Mesenchymal stem cell (in vitro differentiated cells and primary cell): ENCODE measurements around the gene PACRGL.
A peak's percentile ranks its signal among the peaks of the same experiment; 100 is the strongest.
"Not testable (repeated sequence)": the region's sequence is repeated elsewhere in the genome, so short reads cannot be mapped to it uniquely, and the experiment has no call there.

ENCODE experiments used
- DNase-seq: peaks from one replicate; pipeline ENCODE4 v3.0.0-alpha.2; 2013
- H2AFZ ChIP-seq: one replicate; pipeline ENCODE4 v1.6.1; 2013; ENCODE audit warnings: low read depth, mild to moderate bottlenecking, control low read depth, inconsistent platforms, low read length, moderate library complexity
- H2AK5ac ChIP-seq: 2 replicates; pipeline ENCODE4 v1.6.1; 2013; ENCODE audit warnings: low read length, moderate library complexity, mild to moderate bottlenecking, inconsistent platforms; ENCODE audit not compliant: severe bottlenecking
- H2BK120ac ChIP-seq: one replicate; pipeline ENCODE4 v1.6.1; 2013; ENCODE audit warnings: low read depth, mild to moderate bottlenecking, inconsistent platforms, low read length, moderate library complexity
- H2BK12ac ChIP-seq, 2 experiments: one replicate each; pipeline ENCODE4 v1.6.1; 2013; ENCODE audit warnings: inconsistent platforms in 2 of 2, low read length in 2 of 2, mild to moderate bottlenecking in 2 of 2, moderate library complexity in 2 of 2, control low read depth in 1 of 2
- H2BK15ac ChIP-seq: one replicate; pipeline ENCODE4 v1.6.1; 2013; ENCODE audit warnings: mild to moderate bottlenecking, low read depth, inconsistent platforms; ENCODE audit not compliant: poor library complexity, severe bottlenecking
- H2BK5ac ChIP-seq: 2 replicates; pipeline ENCODE4 v1.6.1; 2013; ENCODE audit warnings: low read depth, mild to moderate bottlenecking, low read length, control low read depth, inconsistent platforms; ENCODE audit not compliant: poor library complexity, severe bottlenecking
- H3K14ac ChIP-seq, 2 experiments: one replicate each; pipeline ENCODE4 v1.6.1; 2013; ENCODE audit warnings: inconsistent platforms in 2 of 2, low read length in 2 of 2, control low read depth in 1 of 2, mild to moderate bottlenecking in 1 of 2, moderate library complexity in 1 of 2
- H3K18ac ChIP-seq, 2 experiments: one replicate each; pipeline ENCODE4 v1.6.1; 2013; ENCODE audit warnings: inconsistent platforms in 2 of 2, low read length in 2 of 2, control low read depth in 1 of 2, low read depth in 1 of 2, mild to moderate bottlenecking in 1 of 2
- H3K23ac ChIP-seq, 2 experiments: one replicate each; pipeline ENCODE4 v1.6.1; 2013; ENCODE audit warnings: inconsistent platforms in 2 of 2, low read length in 2 of 2, mild to moderate bottlenecking in 2 of 2, moderate library complexity in 2 of 2, control low read depth in 1 of 2
- H3K27ac ChIP-seq: 2 replicates; pipeline ENCODE4 v1.5.1; 2013; ENCODE audit warnings: mild to moderate bottlenecking, moderate library complexity, low read length, control low read depth, inconsistent platforms; ENCODE audit not compliant: poor library complexity, severe bottlenecking
- H3K27me3 ChIP-seq, 2 experiments: 2 replicates each; pipeline versions ENCODE4 v1.6.1 to v1.7.0; 2013; ENCODE audit warnings: low read length in 2 of 2, mild to moderate bottlenecking in 2 of 2, moderate library complexity in 2 of 2, control low read depth in 1 of 2, inconsistent platforms in 1 of 2; ENCODE audit not compliant: control insufficient read depth in 1 of 2, insufficient read depth in 1 of 2
- H3K36me3 ChIP-seq, 2 experiments: 2 replicates each; pipeline versions ENCODE4 v1.6.1 to v1.7.0; 2013; ENCODE audit warnings: low read length in 2 of 2, control low read depth in 1 of 2, inconsistent platforms in 1 of 2, low read depth in 1 of 2, mild to moderate bottlenecking in 1 of 2; ENCODE audit not compliant: insufficient read depth in 2 of 2, control insufficient read depth in 1 of 2
- H3K4ac ChIP-seq, 2 experiments: one replicate each; pipeline ENCODE4 v1.6.1; 2013; ENCODE audit warnings: inconsistent platforms in 2 of 2, low read length in 2 of 2, mild to moderate bottlenecking in 2 of 2, moderate library complexity in 2 of 2, control low read depth in 1 of 2, low read depth in 1 of 2
- H3K4me1 ChIP-seq: 2 replicates; pipeline ENCODE4 v1.6.1; 2013; ENCODE audit warnings: low read depth, low read length, control low read depth; ENCODE audit not compliant: control insufficient read depth, insufficient read depth
- H3K4me2 ChIP-seq: 2 replicates; pipeline ENCODE4 v1.6.1; 2013; ENCODE audit warnings: low read length, mild to moderate bottlenecking, inconsistent platforms; ENCODE audit not compliant: poor library complexity, severe bottlenecking
- H3K4me3 ChIP-seq, 2 experiments: 2 replicates each; pipeline versions ENCODE4 v1.5.1 to v1.7.0; 2013; ENCODE audit warnings: low read length in 2 of 2, mild to moderate bottlenecking in 2 of 2, control low read depth in 1 of 2, low read depth in 1 of 2; ENCODE audit not compliant: insufficient read depth in 1 of 2
- H3K79me1 ChIP-seq: replicated peaks from 2 replicates; pipeline ENCODE4 v1.6.1; 2013; ENCODE audit warnings: mild to moderate bottlenecking, control low read depth, low read length, inconsistent platforms; ENCODE audit not compliant: poor library complexity, severe bottlenecking
- H3K9ac ChIP-seq: 2 replicates; pipeline ENCODE4 v1.7.0; 2013; ENCODE audit warnings: mild to moderate bottlenecking, low read length, moderate library complexity
- H3K9me3 ChIP-seq: 2 replicates; pipeline ENCODE4 v1.7.0; 2013; ENCODE audit warnings: mild to moderate bottlenecking, low read length; ENCODE audit not compliant: control insufficient read depth
- H4K8ac ChIP-seq: one replicate; pipeline ENCODE4 v1.6.1; 2013; ENCODE audit warnings: inconsistent platforms, mild to moderate bottlenecking, low read length, moderate library complexity
- H4K91ac ChIP-seq: one replicate; pipeline ENCODE4 v1.6.1; 2013; ENCODE audit warnings: mild to moderate bottlenecking, low read length, inconsistent platforms
- WGBS: methylation state at CpG from one replicate; pipeline ENCODE4 v1.1.7; 2013; ENCODE audit warnings: mixed read lengths; 5-methylcytosine and 5-hydroxymethylcytosine counted together

Gene PACRGL

GRCh38 chr4:20746000-20746399, 45.7 kb downstream of the PACRGL start:
- H3K9me3 ChIP-seq, H4K8ac ChIP-seq, H4K91ac ChIP-seq, H3K4me3 ChIP-seq, H2AK5ac ChIP-seq, H3K27me3 ChIP-seq, H2BK5ac ChIP-seq, DNase-seq, H3K14ac ChIP-seq, H2BK15ac ChIP-seq, H2BK12ac ChIP-seq, H3K4ac ChIP-seq, H3K18ac ChIP-seq, H3K4me1 ChIP-seq, H2AFZ ChIP-seq, H3K27ac ChIP-seq, H3K23ac ChIP-seq, H2BK120ac ChIP-seq, H3K9ac ChIP-seq, H3K36me3 ChIP-seq, H3K79me1 ChIP-seq, H3K4me2 ChIP-seq: not testable (repeated sequence)
- 97% methylated on average over 4 of the region's 4 CpGs for WGBS

GRCh38 chr4:20752641-20753040, 52.4 kb downstream of the PACRGL start:
- Histone ChIP-seq H3K4ac (no peak overlapping the region), H3K4me3 (no peak overlapping the region), H3K36me3 (peaks cover 0 to 20% of the 10 kb centered on the region in 2 experiments)

GRCh38 chr4:20754036-20754435, 53.8 kb downstream of the PACRGL start:
- peaks cover 0 to 20% of the 10 kb centered on the region in 2 experiments for H3K36me3 ChIP-seq
- H3K18ac ChIP-seq, result no peak overlapping the region
- 71% methylated on average over 1 of the region's 1 CpG for WGBS
- no peaks in the 10 kb centered on the region for H3K4me1 ChIP-seq
- H3K9me3 ChIP-seq, result no peaks in the 10 kb centered on the region
- no peak overlapping the region for H2BK12ac ChIP-seq
- no peak overlapping the region for H2BK5ac ChIP-seq
- H3K27me3 ChIP-seq, result no peaks in the 10 kb centered on the region
- H2BK15ac ChIP-seq, result no peak overlapping the region
- no peak overlapping the region for H4K8ac ChIP-seq
- H3K4me2 ChIP-seq, result no peak overlapping the region
- H2BK120ac ChIP-seq, result no peak overlapping the region
- H3K4ac ChIP-seq, result no peak overlapping the region
- no peak overlapping the region for H2AFZ ChIP-seq
- no peak overlapping the region for H3K27ac ChIP-seq
- H2AK5ac ChIP-seq, result no peak overlapping the region
- H4K91ac ChIP-seq, result no peak overlapping the region
- H3K23ac ChIP-seq, result no peak overlapping the region
- no peak overlapping the region for H3K14ac ChIP-seq
- no peak for DNase-seq
- no peak overlapping the region for H3K9ac ChIP-seq
- H3K4me3 ChIP-seq, result no peak overlapping the region
- H3K79me1 ChIP-seq, result no peaks in the 10 kb centered on the region

More at GRCh38 chr4:20752641-20753040, 52.4 kb downstream of the PACRGL start:
- no peak overlapping the region for H2BK120ac ChIP-seq
- H4K91ac ChIP-seq, result no peak overlapping the region
- H2AK5ac ChIP-seq, result no peak overlapping the region
- no peak overlapping the region for H4K8ac ChIP-seq
- no peak overlapping the region for H2BK15ac ChIP-seq
- H3K18ac ChIP-seq, result no peak overlapping the region
- H3K23ac ChIP-seq, result no peak overlapping the region
- peak; percentile 38 for DNase-seq
- H3K4me2 ChIP-seq, result no peak overlapping the region
- H3K14ac ChIP-seq, result no peak overlapping the region
- no peak overlapping the region for H3K27ac ChIP-seq
- no peak overlapping the region for H2AFZ ChIP-seq
- no peak overlapping the region for H2BK12ac ChIP-seq
- no peak overlapping the region for H3K9ac ChIP-seq
- no peaks in the 10 kb centered on the region for H3K9me3 ChIP-seq
- no peaks in the 10 kb centered on the region for H3K79me1 ChIP-seq
- no peak overlapping the region for H2BK5ac ChIP-seq
- H3K4me1 ChIP-seq, result no peaks in the 10 kb centered on the region
- H3K27me3 ChIP-seq, result no peaks in the 10 kb centered on the region
- no CpG with 5 or more reads among the region's 3 CpGs for WGBS

- H3K23ac ChIP-seq, result no peak overlapping the region
- H2AFZ ChIP-seq, result no peak overlapping the region
- H3K27ac ChIP-seq, result no peak overlapping the region
- H2BK5ac ChIP-seq, result no peak overlapping the region
- H3K36me3 ChIP-seq, result no peaks in the 10 kb centered on the region
- no peak overlapping the region for H3K4me3 ChIP-seq
- H3K4ac ChIP-seq, result no peak overlapping the region
- no peak for DNase-seq
- H2BK120ac ChIP-seq, result no peak overlapping the region
- H2BK12ac ChIP-seq, result no peak overlapping the region
- WGBS, result no CpG with 5 or more reads among the region's 2 CpGs
- no peak overlapping the region for H3K9ac ChIP-seq
- no peak overlapping the region for H4K8ac ChIP-seq
- H2AK5ac ChIP-seq, result no peak overlapping the region
- H3K18ac ChIP-seq, result no peak overlapping the region
- peaks cover 2% of the 10 kb centered on the region for H3K4me1 ChIP-seq
- H3K4me2 ChIP-seq, result no peak overlapping the region
- H2BK15ac ChIP-seq, result no peak overlapping the region
- no peaks in the 10 kb centered on the region for H3K79me1 ChIP-seq
- no peaks in the 10 kb centered on the region for H3K27me3 ChIP-seq
- H3K14ac ChIP-seq, result no peak overlapping the region
- no peaks in the 10 kb centered on the region for H3K9me3 ChIP-seq
- no peak overlapping the region for H4K91ac ChIP-seq
These were observed 59.8 kb downstream of the PACRGL start for GRCh38 chr4:20760053-20760452.
